ENCODE data around the gene TTBK1. TPM values are rescaled to one million over a fixed set of nuclear protein-coding genes. Genes with fewer than 3 reads are reported as not detected.

Gene TTBK1
- total RNA-seq, 6 experiments from 2014 or later, result 0.83 to 1.6 (median 0.87) TPM

GRCh38 chr6:43311666-43312065 is 68.4 kb downstream of the TTBK1 start:
- H3K4me1 ChIP-seq, result peaks cover 0 to 22% (median 0%) of the 10 kb centered on the region in 4 donors
- ATAC-seq (no peak), DNase-seq (no peak)
- H3K4me3 ChIP-seq, result no peak overlapping the region
- WGBS (ENCODE audit: insufficient coverage, low coverage, low lambda C conversion rate, missing lambda C conversion rate), result 68% methylated on average over 3 of the region's 3 CpGs
- intact Hi-C loops (cut with DNase I), result no loop called here
- H3K27me3 ChIP-seq, result no peaks in the 10 kb centered on the region
- H3K9me3 ChIP-seq, result no peaks in the 10 kb centered on the region
- TF ChIP-seq POLR2A (IDR thresholded peaks at IDR 0.05), result no peak
- no peaks in the 10 kb centered on the region for H3K36me3 ChIP-seq
- H3K27ac ChIP-seq, result no peak overlapping the region

GRCh38 chr6:43313813-43314212 is 70.5 kb downstream of the TTBK1 start:
- Histone ChIP-seq H3K4me3 (no peak overlapping the region), H3K36me3 (no peaks in the 10 kb centered on the region), H3K9me3 (no peaks in the 10 kb centered on the region), H3K4me1 (peaks cover 0 to 7% (median 0%) of the 10 kb centered on the region in 4 donors), H3K27ac (no peak overlapping the region), H3K27me3 (no peaks in the 10 kb centered on the region)
- intact Hi-C loops (cut with DNase I), result no loop called here
- TF ChIP-seq CTCF (IDR thresholded peaks at IDR 0.05), result no peak
- no peak for TF ChIP-seq POLR2A (IDR thresholded peaks at IDR 0.05)
- DNase-seq (no peak), ATAC-seq (no peak)
- WGBS (ENCODE audit: insufficient coverage, low coverage, low lambda C conversion rate, missing lambda C conversion rate), result 100% methylated on average over 1 of the region's 1 CpG

GRCh38 chr6:43318011-43318410 is 74.7 kb downstream of the TTBK1 start:
- H3K4me3 ChIP-seq, result no peak overlapping the region
- no peaks in the 10 kb centered on the region for H3K4me1 ChIP-seq
- ATAC-seq, result no peak
- no peaks in the 10 kb centered on the region for H3K9me3 ChIP-seq
- intact Hi-C loops (cut with DNase I), result no loop called here
- 79% methylated on average over 2 of the region's 2 CpGs for WGBS (ENCODE audit: insufficient coverage, low coverage, low lambda C conversion rate, missing lambda C conversion rate)
- no peaks in the 10 kb centered on the region for H3K27me3 ChIP-seq
- DNase-seq, result no peak
- H3K36me3 ChIP-seq, result no peaks in the 10 kb centered on the region
- H3K27ac ChIP-seq, result no peak overlapping the region
- TF ChIP-seq POLR2A (IDR thresholded peaks at IDR 0.05), result no peak
- no peak for TF ChIP-seq CTCF (IDR thresholded peaks at IDR 0.05)

- Histone ChIP-seq H3K27ac (no peak overlapping the region), H3K9me3 (no peaks in the 10 kb centered on the region), H3K4me1 (peaks cover 0 to 11% (median 0%) of the 10 kb centered on the region in 4 donors), H3K27me3 (no peaks in the 10 kb centered on the region), H3K36me3 (no peaks in the 10 kb centered on the region), H3K4me3 (no peak overlapping the region)
- 74% methylated on average over 1 of the region's 1 CpG for WGBS (ENCODE audit: insufficient coverage, low coverage, low lambda C conversion rate, missing lambda C conversion rate)
- DNase-seq, result no peak
- intact Hi-C loops (cut with DNase I), result no loop called here
- no peak for ATAC-seq
- TF ChIP-seq POLR2A (IDR thresholded peaks at IDR 0.05) (no peak), CTCF (IDR thresholded peaks at IDR 0.05) (no peak)
Observed at GRCh38 chr6:43325876-43326275, 82.6 kb downstream of the TTBK1 start.

- no peaks in the 10 kb centered on the region for H3K9me3 ChIP-seq
- WGBS (ENCODE audit: insufficient coverage, low coverage, low lambda C conversion rate, missing lambda C conversion rate), result 22% methylated on average over 1 of the region's 1 CpG
- ATAC-seq (peak in 3 of 4 donors; percentile 67 to 89 (median 86)), DNase-seq (no peak)
- H3K27ac ChIP-seq, result peak overlapping the region in 1 of 3 donors; percentile 25
- H3K36me3 ChIP-seq, result no peaks in the 10 kb centered on the region
- peaks cover 0 to 11% (median 0%) of the 10 kb centered on the region in 4 donors for H3K4me1 ChIP-seq
- TF ChIP-seq CTCF (IDR thresholded peaks at IDR 0.05), result no peak
- TF ChIP-seq POLR2A (IDR thresholded peaks at IDR 0.05), result no peak
- intact Hi-C loops (cut with DNase I), result no loop called here
- H3K4me3 ChIP-seq, result no peak overlapping the region
- no peaks in the 10 kb centered on the region for H3K27me3 ChIP-seq
Observed at GRCh38 chr6:43328528-43328927, 85.2 kb downstream of the TTBK1 start.
